ENCODE measurements around the gene CCDC158. TPM values are rescaled to one million over a fixed set of nuclear protein-coding genes. Genes with fewer than 3 reads are reported as not detected.

CCDC158 gene
- total RNA-seq, 2 experiments from 2014 or later, result not detected

DNA sequence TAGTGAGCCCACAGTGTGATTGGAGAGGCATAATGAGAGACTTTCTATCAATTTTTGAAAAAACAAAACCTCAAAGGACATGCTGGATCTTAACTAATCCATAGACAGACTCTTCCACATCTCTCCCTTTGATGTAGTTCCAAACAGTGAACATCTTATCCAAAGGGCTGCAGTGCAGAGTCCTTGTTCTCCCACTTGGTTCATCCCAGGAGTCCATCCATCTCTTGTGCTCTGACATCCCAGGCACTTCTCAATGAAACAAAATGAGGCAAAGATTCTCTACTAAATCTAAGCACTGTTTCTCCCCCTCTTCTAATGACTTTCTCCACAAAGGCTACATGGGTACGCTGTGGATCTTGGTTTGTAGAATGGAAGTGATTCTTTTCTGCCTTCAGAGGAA, 22.4 kb upstream of the CCDC158 start:
- no peak overlapping the region for H3K4me2 ChIP-seq (ENCODE audit: low read length)
- no peak for TF ChIP-seq CTCF (conservative IDR thresholded peaks at IDR 0.05; ENCODE audit: low read length)
- no peak overlapping the region for H3K4me3 ChIP-seq (ENCODE audit: low read depth, low read length, poor library complexity, severe bottlenecking)
- H3K79me2 ChIP-seq (ENCODE audit: insufficient read depth, low read depth, low read length), result no peaks in the 10 kb centered on the region
- H4K20me1 ChIP-seq (ENCODE audit: insufficient read depth, low read length), result no peaks in the 10 kb centered on the region
- no peaks in the 10 kb centered on the region for H3K9me2 ChIP-seq (ENCODE audit: insufficient read depth, low read length)
- no peak for DNase-seq (ENCODE audit: low spot score)
- no peaks in the 10 kb centered on the region for H3K4me1 ChIP-seq (ENCODE audit: insufficient read depth, low read length, poor library complexity, severe bottlenecking)
- no peak overlapping the region for H3K27ac ChIP-seq (ENCODE audit: low read depth, low read length, poor library complexity, severe bottlenecking)
- H3K9me3 ChIP-seq (ENCODE audit: low read length), result no peaks in the 10 kb centered on the region
- no peak overlapping the region for H2AFZ ChIP-seq (ENCODE audit: low read length)
- CTCF ChIA-PET (ENCODE audit: unreplicated experiment), result no interaction called here
- BruUV-seq (replicated peaks), result no TSS peak
- intact Hi-C loops (cut with micrococcal nuclease; ENCODE audit: unreplicated experiment), result no loop called here
- no peaks in the 10 kb centered on the region for H3K36me3 ChIP-seq (ENCODE audit: insufficient read depth, low read length)
- POLR2A ChIA-PET, result no interaction called here

- Histone ChIP-seq H3K4me3 (ENCODE audit: low read depth, low read length, poor library complexity, severe bottlenecking) (no peak overlapping the region), H4K20me1 (ENCODE audit: insufficient read depth, low read length) (no peaks in the 10 kb centered on the region), H3K4me2 (ENCODE audit: low read length) (no peak overlapping the region), H3K36me3 (ENCODE audit: insufficient read depth, low read length) (no peaks in the 10 kb centered on the region), H3K79me2 (ENCODE audit: insufficient read depth, low read depth, low read length) (no peaks in the 10 kb centered on the region), H3K9me3 (ENCODE audit: low read length) (no peaks in the 10 kb centered on the region), H3K27ac (ENCODE audit: low read depth, low read length, poor library complexity, severe bottlenecking) (no peak overlapping the region), H3K9me2 (ENCODE audit: insufficient read depth, low read length) (no peaks in the 10 kb centered on the region), H2AFZ (ENCODE audit: low read length) (no peak overlapping the region), H3K4me1 (ENCODE audit: insufficient read depth, low read length, poor library complexity, severe bottlenecking) (no peaks in the 10 kb centered on the region)
- BruUV-seq (replicated peaks), result no TSS peak
- intact Hi-C loops (cut with micrococcal nuclease; ENCODE audit: unreplicated experiment), result no loop called here
- TF ChIP-seq CTCF (conservative IDR thresholded peaks at IDR 0.05; ENCODE audit: low read length), result no peak
- no peak for TF ChIP-seq EZH2phosphoT487 (IDR thresholded peaks at IDR 0.05; ENCODE audit: borderline replicate concordance, low read depth, low read length)
- ChIA-PET CTCF (ENCODE audit: unreplicated experiment) (no interaction called here), POLR2A (interaction anchor here (0.7 kb wide), 1 partner anchor 18 kb away, joined by 3 read pairs; no protein-coding TSS in a partner anchor)
- no peak for DNase-seq (ENCODE audit: low spot score)
Observed at GRCh38 chr4:76442807-76443206, 21.9 kb upstream of the CCDC158 start.

DNA sequence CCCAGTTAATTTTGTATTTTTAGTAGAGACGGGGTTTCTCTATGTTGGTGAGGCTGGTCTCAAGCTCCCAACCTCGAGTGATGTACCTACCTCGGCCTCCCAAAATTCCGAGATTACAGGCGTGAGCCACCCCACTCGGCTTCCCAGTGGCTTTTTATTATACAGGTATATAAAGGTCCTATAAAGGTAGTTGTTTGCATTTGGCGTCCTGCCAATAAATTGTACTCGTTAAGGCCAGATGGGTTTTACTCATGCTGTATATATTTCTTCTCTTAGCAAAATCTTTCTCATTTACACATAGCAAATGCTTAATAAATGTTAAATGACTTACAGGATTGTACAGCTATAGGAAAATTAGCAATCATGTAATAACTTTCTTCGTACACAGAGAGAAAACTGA, 20.9 kb upstream of the CCDC158 start:
- Histone ChIP-seq H3K4me3 (ENCODE audit: low read depth, low read length, poor library complexity, severe bottlenecking) (no peak overlapping the region), H3K9me2 (ENCODE audit: insufficient read depth, low read length) (no peaks in the 10 kb centered on the region), H3K4me1 (ENCODE audit: insufficient read depth, low read length, poor library complexity, severe bottlenecking) (no peaks in the 10 kb centered on the region), H3K79me2 (ENCODE audit: insufficient read depth, low read depth, low read length) (no peaks in the 10 kb centered on the region), H3K9me3 (ENCODE audit: low read length) (no peaks in the 10 kb centered on the region), H3K36me3 (ENCODE audit: insufficient read depth, low read length) (no peaks in the 10 kb centered on the region), H3K4me2 (ENCODE audit: low read length) (no peak overlapping the region), H4K20me1 (ENCODE audit: insufficient read depth, low read length) (no peaks in the 10 kb centered on the region), H3K27ac (ENCODE audit: low read depth, low read length, poor library complexity, severe bottlenecking) (no peak overlapping the region), H2AFZ (ENCODE audit: low read length) (no peak overlapping the region)
- CTCF ChIA-PET (ENCODE audit: unreplicated experiment), result no interaction called here
- intact Hi-C loops (cut with micrococcal nuclease; ENCODE audit: unreplicated experiment), result no loop called here
- BruUV-seq (replicated peaks), result no TSS peak
- no peak for DNase-seq (ENCODE audit: low spot score)
- POLR2A ChIA-PET, result no interaction called here
- TF ChIP-seq CTCF (conservative IDR thresholded peaks at IDR 0.05; ENCODE audit: low read length) (no peak), EZH2phosphoT487 (IDR thresholded peaks at IDR 0.05; ENCODE audit: borderline replicate concordance, low read depth, low read length) (no peak)
